GM12878 (cell line): ENCODE measurements around the gene UBE2O. TPM values are rescaled to one million over a fixed set of nuclear protein-coding genes. Genes with fewer than 3 reads are reported as not detected.

Source experiments
- ATAC-seq: fragments of 200-7000 bp; cut with Tn5 transposase; 3 replicates; pipeline ENCODE4 v1.9.1; 2020; ENCODE audit warnings: mild to moderate bottlenecking, moderate library complexity
- BruUV-seq: library from RNA; stranded (reverse); fragments of 400-500 nt; replicated peaks from 2 replicates; lab custom pipeline; 2021; lab: Mats Ljungman, UMichigan
- CTCF ChIA-PET: fragments of 300-600 bp; sonication (Branson Sonifier 250); formaldehyde crosslinking; extraction: SDS; loops from one replicate; lab custom pipeline; 2021; ENCODE audit warnings: inconsistent platforms; lab: Yijun Ruan, JAX
- POLR2A ChIA-PET: fragments of 350-600 bp; formaldehyde crosslinking; extraction: SDS; loops from one replicate; lab custom pipeline; 2021; ENCODE audit warnings: inconsistent platforms; lab: Charles Lee
- RAD21 ChIA-PET: fragments of 300-600 bp; sonication (Branson Sonifier 250); formaldehyde crosslinking; loops from one replicate; lab custom pipeline; 2023; ENCODE audit warnings: antibody characterized with exemption; ENCODE audit not compliant: unreplicated experiment; lab: Charles Lee
- SMC1A ChIA-PET: fragments of 300-600 bp; sonication (Branson Sonifier 250); formaldehyde crosslinking; loops from one replicate; lab custom pipeline; 2023; ENCODE audit not compliant: unreplicated experiment, uncharacterized antibody; lab: Charles Lee
- DNase-seq: peaks from one replicate; pipeline ENCODE4 v3.0.0-alpha.2; 2011; ENCODE audit warnings: low read depth, low spot score
- FAIRE-seq: peaks from 3 replicates; lab custom pipeline; 2011; peaks lifted over from hg19 to GRCh38; lab: Jason Lieb, UNC
- H2AFZ ChIP-seq: 2 replicates; pipeline ENCODE4 v1.6.0; 2011; ENCODE audit warnings: low read depth, low read length, control low read depth; ENCODE audit not compliant: control insufficient read depth
- H3K27ac ChIP-seq: 2 replicates; pipeline ENCODE4 v1.5.1; 2011; ENCODE audit warnings: control low read depth; ENCODE audit not compliant: control insufficient read depth, insufficient read depth
- H3K27me3 ChIP-seq, 2 experiments: replicated peaks in 1 of 2; 2 replicates each; pipeline versions ENCODE4 v1.6.0 to v1.6.1; 2011; ENCODE audit warnings: low read length in 1 of 2; ENCODE audit not compliant: control insufficient read depth in 2 of 2, insufficient read depth in 2 of 2
- H3K36me3 ChIP-seq, 2 experiments: 2 replicates each; pipeline ENCODE4 v1.5.1; 2011; ENCODE audit warnings: low read length in 1 of 2; ENCODE audit not compliant: control insufficient read depth in 2 of 2, insufficient read depth in 2 of 2
- H3K4me1 ChIP-seq: 2 replicates; pipeline ENCODE4 v1.6.1; 2011; ENCODE audit warnings: mild to moderate bottlenecking, low read length, moderate library complexity, mixed read lengths; ENCODE audit not compliant: control insufficient read depth, insufficient read depth
- H3K4me2 ChIP-seq: 2 replicates; pipeline ENCODE4 v1.6.0; 2011; ENCODE audit warnings: control low read depth; ENCODE audit not compliant: control insufficient read depth, insufficient read depth
- H3K4me3 ChIP-seq: fragments of 200-600 bp; sonication (generic); 2 replicates; pipeline ENCODE4 v1.5.1; 2016
- H3K79me2 ChIP-seq: 2 replicates; pipeline ENCODE4 v1.6.0; 2011; ENCODE audit warnings: low read length; ENCODE audit not compliant: control insufficient read depth, insufficient read depth
- H3K9ac ChIP-seq: 2 replicates; pipeline ENCODE4 v1.8.0; 2011; ENCODE audit warnings: low read length, control low read depth, mixed read lengths; ENCODE audit not compliant: control insufficient read depth, insufficient read depth
- H3K9me3 ChIP-seq: replicated peaks from 3 replicates; pipeline ENCODE4 v1.5.1; 2011; ENCODE audit warnings: mild to moderate bottlenecking, low read length; ENCODE audit not compliant: control insufficient read depth, insufficient read depth
- H4K20me1 ChIP-seq: 2 replicates; pipeline ENCODE4 v1.6.0; 2011; ENCODE audit not compliant: control insufficient read depth, insufficient read depth
- CTCF ChIP-seq, 3 experiments: IDR thresholded peaks in 2 of 3; conservative IDR thresholded peaks in 1 of 3; 2 replicates each; pipeline ENCODE4 v1.5.1; 2011; ENCODE audit warnings: low read depth in 3 of 3, low read length in 3 of 3, mild to moderate bottlenecking in 3 of 3, control low read depth in 2 of 3, moderate library complexity in 2 of 3, inconsistent platforms in 1 of 3, mixed read lengths in 1 of 3; ENCODE audit not compliant: control insufficient read depth in 2 of 3, insufficient read depth in 1 of 3; ENCODE audit errors: extremely low read depth in 1 of 3
- ESRRA ChIP-seq: IDR thresholded peaks from 2 replicates; pipeline ENCODE4 v1.6.1; 2012; ENCODE audit warnings: mild to moderate bottlenecking, low read length, improper control_type of control experiment
- MEF2B ChIP-seq: fragments of 450-650 bp; IDR thresholded peaks from 2 replicates; pipeline ENCODE4 v1.6.1; 2018; ENCODE audit warnings: mild to moderate bottlenecking, moderate library complexity; ENCODE audit not compliant: partially characterized antibody, poor library complexity, severe bottlenecking
- SMARCA5 ChIP-seq: fragments of 450-650 bp; IDR thresholded peaks from 2 replicates; pipeline ENCODE4 v1.6.1; 2017; ENCODE audit warnings: mild to moderate bottlenecking
- TBL1XR1 ChIP-seq: IDR thresholded peaks from 2 replicates; pipeline ENCODE4 v1.6.1; 2012; ENCODE audit warnings: low read depth, low read length, improper control_type of control experiment
- ZZZ3 ChIP-seq: IDR thresholded peaks from 2 replicates; pipeline ENCODE4 v1.6.1; 2011; ENCODE audit warnings: low read depth; ENCODE audit not compliant: control insufficient read depth, insufficient read length
- WGBS: methylation state at CpG from one replicate; pipeline ENCODE4 v1.1.6; 2016; ENCODE audit warnings: low lambda C conversion rate; ENCODE audit not compliant: insufficient replicate concordance, insufficient coverage; ENCODE audit errors: missing lambda C conversion rate; 5-methylcytosine and 5-hydroxymethylcytosine counted together
- in situ Hi-C: fragments of 300-500 bp; cut with MboI; formaldehyde crosslinking; loops from 9 replicates; pipeline ENCODE4 v1.14.3; 2018; ENCODE audit warnings: mixed read lengths
- intact Hi-C: fragments of 100-400 bp; cut with micrococcal nuclease; formaldehyde crosslinking; loops from one replicate; pipeline ENCODE4 v1.14.2; 2022; ENCODE audit not compliant: unreplicated experiment
- polyA plus RNA-seq, 11 experiments: library from polyadenylated mRNA; depleted of rRNA in 4 of 11; unstranded in 6 of 11; stranded (reverse) in 5 of 11; fragments of >200 nt; fragmentation: Nextera tagmentation in 4 of 11; fragmentation: Illumina TruSeq in 1 of 11; extraction: Ambion mirVana in 4 of 11; extraction: Trizol in 1 of 11; gene quantifications; 1 replicate in 1 of 11; 2 replicates in 10 of 11; pipeline versions ENCODE4 v1.2.1 to v1.2.3, GENCODE V29; 2011 to 2016; ENCODE audit warnings: inconsistent platforms in 2 of 11, missing spikeins in 2 of 11, low read depth in 1 of 11
- total RNA-seq, 4 experiments: library from RNA; depleted of rRNA in 3 of 4; stranded (reverse); fragments of >200 nt in 3 of 4; fragmentation: Illumina TruSeq in 1 of 4; extraction: Trizol in 1 of 4; gene quantifications; 2 replicates each; pipeline versions ENCODE4 v1.2.1 to v1.2.3, GENCODE V29; 2013 to 2021

The UBE2O gene
- total and polyA plus RNA-seq, 10 of the 15 experiments (the other 5 are each of a cell fraction or from before 2014, with no cell fraction given) = 2.1 to 39.0 (median 14.1) TPM

- TF ChIP-seq CTCF (IDR thresholded peaks at IDR 0.05 in 2 of 3, conservative IDR thresholded peaks at IDR 0.05 in 1 of 3; ENCODE audit: control insufficient read depth in 2 of 3, extremely low read depth in 1 of 3, insufficient read depth in 1 of 3, low read depth in 3 of 3, low read length in 3 of 3) (peak; percentile 87 to 96 (median 91)), ESRRA (peak; percentile 30; the same call in 1 of the 2 replicates), SMARCA5 (peak; percentile 47; the same call in 1 of the 2 replicates)
Observed at GRCh38 chr17:76408037-76408849, 44.7 kb downstream of the UBE2O start (continued).

GRCh38 chr17:76407509-76407908 lies 45.4 kb downstream of the UBE2O start:
- intact Hi-C loops (no loop called here), in situ Hi-C loops (loop anchor here (5.0 kb wide), 1 partner anchor 100 kb away; no protein-coding TSS in a partner anchor)
- Histone ChIP-seq H3K36me3 (peaks cover 6 to 11% of the 10 kb centered on the region in 2 experiments), H3K4me1 (peaks cover 20% of the 10 kb centered on the region), H3K4me2 (no peak overlapping the region), H3K27ac (no peak overlapping the region), H2AFZ (no peak overlapping the region), H3K9ac (no peak overlapping the region), H3K9me3 (no peaks in the 10 kb centered on the region), H4K20me1 (peaks cover 2% of the 10 kb centered on the region), H3K79me2 (peaks cover 6% of the 10 kb centered on the region), H3K4me3 (no peak overlapping the region), H3K27me3 (no peaks in the 10 kb centered on the region)
- ATAC-seq = no peak
- TF ChIP-seq MEF2B = peak; percentile 46
- no peak for TF ChIP-seq ZZZ3
- no peak for TF ChIP-seq TBL1XR1
- 23% methylated on average over 4 of the region's 4 CpGs for WGBS
- FAIRE-seq = no peak
- DNase-seq = no peak
- ChIA-PET SMC1A (interaction anchor here (0.6 to 2.2 kb wide), 2 partner anchors 51 to 151 kb away, joined by 3 to 27 read pairs; no protein-coding TSS in a partner anchor), CTCF (interaction anchor here (0.6 to 9.8 kb wide), 10 partner anchors 9 to 216 kb away, joined by 3 to 142 read pairs (median 6); no protein-coding TSS in a partner anchor), POLR2A (no interaction called here), RAD21 (interaction anchor here (0.9 to 3.1 kb wide), 2 partner anchors 43 to 51 kb away, joined by 3 to 12 read pairs; no protein-coding TSS in a partner anchor)
- no TSS peak for BruUV-seq
